GM12874 (cell line): ENCODE data around the gene IL1R2.

Experiments
- CTCF ChIP-seq: IDR thresholded peaks from 2 replicates; pipeline ENCODE4 v1.5.1; 2011; ENCODE audit warnings: low read depth, mild to moderate bottlenecking, control low read depth, low read length, moderate library complexity; ENCODE audit not compliant: insufficient read depth

The IL1R2 gene

GRCh38 chr2:102018823-102019445 is 27.2 kb downstream of the IL1R2 start:
- TF ChIP-seq CTCF, result no peak

- peak; percentile 96 for TF ChIP-seq CTCF
Measured at GRCh38 chr2:102020596-102021170, 28.9 kb downstream of the IL1R2 start.

DNA sequence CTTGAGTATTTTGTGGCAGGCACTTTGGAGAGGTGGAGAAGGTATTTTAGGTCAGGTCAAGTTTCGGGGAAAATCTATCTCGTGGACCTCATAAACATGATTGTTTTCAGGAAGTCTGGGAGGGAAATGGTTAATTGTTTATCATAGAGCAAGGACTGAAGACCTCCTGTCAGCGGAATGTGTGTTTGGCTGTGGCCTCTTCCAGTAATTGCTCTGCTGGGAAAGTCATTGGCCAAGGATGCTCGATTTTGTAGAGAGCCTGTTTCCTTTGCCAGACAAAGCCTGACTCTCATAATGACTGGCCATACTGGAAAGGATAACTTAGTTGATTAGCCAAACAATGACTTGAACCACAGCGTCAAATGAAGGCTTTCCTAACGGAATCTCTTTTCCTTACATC is 30.0 kb downstream of the IL1R2 start:
- no peak for TF ChIP-seq CTCF

GRCh38 chr2:102022884-102023539 is 31.3 kb downstream of the IL1R2 start:
- no peak for TF ChIP-seq CTCF

- TF ChIP-seq CTCF, result no peak
Measured at GRCh38 chr2:102024410-102024809, 32.6 kb downstream of the IL1R2 start.

GRCh38 chr2:102025016-102025501 is 33.3 kb downstream of the IL1R2 start:
- TF ChIP-seq CTCF, result no peak

- TF ChIP-seq CTCF, result no peak
Measured at GRCh38 chr2:102025583-102026267, 34.0 kb downstream of the IL1R2 start.
